ENCODE data around the gene ASIC1.
"Not testable (repeated sequence)": the region's sequence is repeated elsewhere in the genome, so short reads cannot be mapped to it uniquely, and the experiment has no call there.

The ASIC1 gene

GRCh38 chr12:50079771-50080170 lies 22.4 kb downstream of the ASIC1 start:
- no peak overlapping the region for H3K4me3 ChIP-seq (ENCODE audit: low read depth, low read length)
- no peak for DNase-seq (ENCODE audit: low read depth)

GRCh38 chr12:50081096-50081808 lies 23.9 kb downstream of the ASIC1 start:
- no peak overlapping the region for H3K4me3 ChIP-seq (ENCODE audit: low read depth, low read length)
- no peak for DNase-seq (ENCODE audit: low read depth)

GRCh38 chr12:50082644-50083043 lies 25.2 kb downstream of the ASIC1 start:
- DNase-seq (ENCODE audit: low read depth) = no peak
- H3K4me3 ChIP-seq (ENCODE audit: low read depth, low read length) = no peak overlapping the region

GRCh38 chr12:50083301-50083700 lies 25.9 kb downstream of the ASIC1 start:
- no peak overlapping the region for H3K4me3 ChIP-seq (ENCODE audit: low read depth, low read length)
- DNase-seq (ENCODE audit: low read depth) = no peak

- H3K4me3 ChIP-seq (ENCODE audit: low read depth, low read length) = peak overlapping the region; percentile 80
Observed at GRCh38 chr12:50084409-50084774, 27.0 kb downstream of the ASIC1 start.

GRCh38 chr12:50084775-50085614 lies 27.6 kb downstream of the ASIC1 start, which contains the start of gene SMARCD1:
TSS of gene SMARCD1 (plus strand) at chr12:50085342. CDS start at chr12:50085370, 28 bp downstream.
- DNase-seq (ENCODE audit: low read depth) = peak; percentile 71
- H3K4me3 ChIP-seq (ENCODE audit: low read depth, low read length) = peak within 1 kb of the TSS; percentile 80

More at GRCh38 chr12:50084409-50084774, 27.0 kb downstream of the ASIC1 start:
- DNase-seq (ENCODE audit: low read depth) = not testable (repeated sequence)

- DNase-seq (ENCODE audit: low read depth) = no peak
- H3K4me3 ChIP-seq (ENCODE audit: low read depth, low read length) = peak overlapping the region; percentile 80
Observed at GRCh38 chr12:50085615-50086072, 28.2 kb downstream of the ASIC1 start.

GRCh38 chr12:50086148-50086547 lies 28.8 kb downstream of the ASIC1 start:
- no peak for DNase-seq (ENCODE audit: low read depth)
- peak overlapping the region; percentile 80 for H3K4me3 ChIP-seq (ENCODE audit: low read depth, low read length)

- no peak overlapping the region for H3K4me3 ChIP-seq (ENCODE audit: low read depth, low read length)
- no peak for DNase-seq (ENCODE audit: low read depth)
Observed at GRCh38 chr12:50087151-50087550, 29.8 kb downstream of the ASIC1 start.

GRCh38 chr12:50087995-50088394 lies 30.6 kb downstream of the ASIC1 start:
- H3K4me3 ChIP-seq (ENCODE audit: low read depth, low read length) = no peak overlapping the region
- peak; percentile 61 for DNase-seq (ENCODE audit: low read depth)

- no peak overlapping the region for H3K4me3 ChIP-seq (ENCODE audit: low read depth, low read length)
- DNase-seq (ENCODE audit: low read depth) = no peak
Observed at GRCh38 chr12:50088577-50089335, 31.4 kb downstream of the ASIC1 start.

GRCh38 chr12:50089730-50090129 lies 32.3 kb downstream of the ASIC1 start:
- no peak for DNase-seq (ENCODE audit: low read depth)
- no peak overlapping the region for H3K4me3 ChIP-seq (ENCODE audit: low read depth, low read length)

GRCh38 chr12:50090391-50090790 lies 33.0 kb downstream of the ASIC1 start:
- DNase-seq (ENCODE audit: low read depth) = no peak
- H3K4me3 ChIP-seq (ENCODE audit: low read depth, low read length) = no peak overlapping the region

GRCh38 chr12:50097952-50098351 lies 40.6 kb downstream of the ASIC1 start:
- no peak overlapping the region for H3K4me3 ChIP-seq (ENCODE audit: low read depth, low read length)

GRCh38 chr12:50099302-50100008 lies 42.1 kb downstream of the ASIC1 start:
- no peak for DNase-seq (ENCODE audit: low read depth)
- no peak overlapping the region for H3K4me3 ChIP-seq (ENCODE audit: low read depth, low read length)

More at GRCh38 chr12:50097952-50098351, 40.6 kb downstream of the ASIC1 start:
- no peak for DNase-seq (ENCODE audit: low read depth)

- no peak overlapping the region for H3K4me3 ChIP-seq (ENCODE audit: low read depth, low read length)
- DNase-seq (ENCODE audit: low read depth) = no peak
Observed at GRCh38 chr12:50100561-50100960, 43.2 kb downstream of the ASIC1 start.

GRCh38 chr12:50101663-50102062 lies 44.3 kb downstream of the ASIC1 start:
- H3K4me3 ChIP-seq (ENCODE audit: low read depth, low read length) = no peak overlapping the region
- no peak for DNase-seq (ENCODE audit: low read depth)

- H3K4me3 ChIP-seq (ENCODE audit: low read depth, low read length) = no peak overlapping the region
- no peak for DNase-seq (ENCODE audit: low read depth)
Observed at GRCh38 chr12:50102131-50102531, 44.7 kb downstream of the ASIC1 start.

- DNase-seq (ENCODE audit: low read depth) = no peak
- no peak overlapping the region for H3K4me3 ChIP-seq (ENCODE audit: low read depth, low read length)
Observed at GRCh38 chr12:50102646-50103309, 45.4 kb downstream of the ASIC1 start.

Measured in skeletal muscle cell (primary cell).